8988T (cell line): Measurements from ENCODE around the gene INSYN2B.

ENCODE experiments used
- DNase-seq: peaks from one replicate; pipeline ENCODE4 v3.0.0; 2011

INSYN2B gene

DNA sequence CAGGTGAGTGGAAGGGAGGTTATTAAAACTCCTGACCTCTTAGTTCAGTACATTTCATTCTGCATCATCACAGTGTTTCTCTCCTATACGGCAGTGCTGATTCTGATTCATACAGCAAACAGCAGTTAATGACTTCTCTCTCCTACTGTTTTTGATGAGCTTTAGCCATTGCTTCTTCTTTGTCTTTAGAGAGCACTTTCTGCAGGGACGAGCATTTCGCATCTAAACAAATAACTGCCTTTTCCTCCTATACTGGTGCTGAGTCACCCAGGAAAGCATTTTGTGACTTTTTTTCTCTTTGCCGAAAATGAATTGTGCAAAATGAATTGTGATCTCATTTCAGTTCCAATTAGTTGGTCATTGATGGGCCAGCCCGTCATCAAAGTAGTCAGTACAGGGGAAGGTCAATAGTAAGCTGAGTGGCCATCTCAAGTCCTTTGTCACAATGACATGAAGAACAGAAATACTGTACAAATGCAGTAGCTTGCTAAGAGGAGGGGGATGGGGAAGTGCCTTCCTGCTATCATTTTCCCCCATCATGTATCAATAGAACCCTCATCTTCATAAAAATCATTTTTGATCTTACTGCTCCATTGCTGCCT is 98.5 kb downstream of the INSYN2B start:
- DNase-seq = no peak

DNA sequence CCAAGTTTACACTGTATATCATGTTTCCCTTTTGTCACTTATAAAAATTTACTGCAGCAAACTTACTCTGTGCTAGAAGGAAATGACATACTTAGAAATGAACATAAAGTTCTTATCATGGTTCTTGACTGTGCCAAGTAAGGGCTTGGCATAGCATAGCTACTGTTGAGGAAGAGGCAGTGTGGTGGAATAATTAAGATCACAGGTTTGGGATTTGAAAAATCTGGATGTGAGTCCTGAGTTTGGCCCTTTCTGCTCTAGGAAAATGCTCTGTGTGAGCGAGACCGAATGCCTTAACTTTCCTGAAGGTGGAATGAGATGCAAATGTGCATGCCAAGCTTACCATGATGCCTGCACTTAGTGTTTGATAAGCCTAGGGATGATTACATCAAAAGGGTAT is 99.5 kb downstream of the INSYN2B start:
- no peak for DNase-seq

DNA sequence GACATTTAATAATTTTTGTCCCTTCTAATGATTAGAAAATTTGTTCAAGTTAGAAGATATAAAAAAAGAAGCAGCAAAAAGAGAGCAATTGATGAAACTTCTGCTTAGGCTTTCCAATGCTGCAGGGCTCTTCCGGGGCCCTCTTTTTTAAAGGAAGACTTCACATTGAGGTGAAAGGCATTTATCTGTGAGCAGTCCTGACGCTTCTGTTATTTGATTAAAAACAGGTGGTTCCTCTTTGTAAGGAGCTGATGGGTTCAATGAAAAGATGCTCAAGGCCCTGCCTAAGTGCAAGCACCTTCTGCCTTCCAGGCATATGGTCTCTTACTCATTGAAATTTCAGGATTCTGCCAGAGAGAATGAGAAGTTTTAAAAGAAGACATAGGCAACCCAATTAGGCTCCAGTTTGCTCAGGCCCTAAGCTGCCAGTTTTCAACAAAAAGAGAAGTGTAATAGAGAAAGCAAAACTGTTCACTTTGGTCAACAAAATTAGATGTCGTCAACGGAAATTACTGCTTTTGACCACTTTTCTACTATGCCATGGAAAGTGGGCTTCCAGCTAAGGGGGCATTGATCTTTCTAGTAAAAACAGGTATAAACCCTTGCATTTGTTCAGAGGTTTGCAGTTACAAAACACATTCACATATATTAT is 100.2 kb downstream of the INSYN2B start:
- no peak for DNase-seq

DNA sequence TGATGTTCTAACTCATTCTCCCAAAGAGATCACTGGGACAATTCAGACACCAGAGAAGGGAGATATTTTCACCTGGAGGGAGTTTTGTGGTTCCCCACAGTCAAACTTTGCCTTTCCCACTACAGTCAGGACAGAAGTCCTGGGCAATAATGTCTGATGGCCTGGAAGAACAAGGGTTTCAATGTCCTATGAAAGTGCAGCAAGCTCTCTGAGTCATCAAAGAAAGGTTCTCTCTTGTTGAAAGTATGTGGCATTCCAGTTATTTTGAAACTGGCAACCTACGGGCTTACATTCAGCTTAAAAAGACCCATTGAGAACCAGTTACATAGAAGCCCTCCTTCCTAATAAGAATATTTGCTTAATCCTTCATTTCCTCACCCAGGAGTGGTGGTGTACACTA is 103.9 kb downstream of the INSYN2B start:
- no peak for DNase-seq

DNA sequence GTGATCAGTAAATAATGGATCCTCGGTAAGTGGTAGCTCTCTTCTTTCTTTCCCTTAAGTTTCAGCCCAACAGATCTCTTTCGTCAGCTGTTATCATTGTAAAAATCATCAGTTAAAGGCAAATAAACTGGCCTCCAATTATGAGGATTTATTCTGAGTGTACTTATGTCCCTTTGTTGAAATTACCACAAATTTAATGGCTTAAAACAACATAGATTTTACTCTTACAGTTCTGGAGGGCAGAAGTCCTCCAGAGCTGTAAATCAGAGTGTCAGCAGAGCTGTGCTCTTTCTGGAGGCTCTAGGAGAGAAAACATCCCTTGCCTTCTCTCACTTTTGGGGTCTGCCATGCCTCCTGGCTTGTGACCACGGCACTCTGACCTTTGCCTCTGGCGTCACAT is 104.6 kb downstream of the INSYN2B start:
- DNase-seq = no peak

DNA sequence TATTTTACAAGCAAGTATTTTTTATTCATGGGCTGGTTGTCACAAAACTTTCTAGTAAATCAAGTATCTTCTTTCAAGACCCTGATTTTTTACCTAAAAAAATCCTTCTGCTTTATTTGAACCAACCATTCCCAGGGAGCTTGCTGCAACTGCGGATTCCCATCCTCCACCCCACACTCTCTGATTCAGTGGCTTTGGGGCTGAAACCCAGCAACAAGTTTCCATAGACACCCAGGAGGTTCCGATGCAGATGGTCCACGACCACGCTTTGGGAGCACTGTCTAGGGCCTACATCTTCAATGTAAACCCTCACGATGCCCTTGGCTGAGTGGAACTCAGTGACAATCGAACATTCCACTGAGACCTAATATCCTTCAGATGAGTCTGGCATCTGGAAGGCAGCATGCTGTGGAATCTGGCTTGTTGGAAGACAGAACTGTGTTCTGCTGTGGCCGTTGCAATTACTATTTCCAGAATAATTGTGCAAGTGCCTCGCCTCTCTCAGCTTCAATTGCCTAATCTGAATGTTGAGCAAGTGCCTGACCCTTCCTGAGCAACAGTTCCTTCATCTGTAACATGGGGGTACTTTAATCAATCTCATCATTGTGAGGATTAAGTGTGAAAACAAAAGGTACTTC is 105.1 kb downstream of the INSYN2B start:
- DNase-seq = no peak

DNA sequence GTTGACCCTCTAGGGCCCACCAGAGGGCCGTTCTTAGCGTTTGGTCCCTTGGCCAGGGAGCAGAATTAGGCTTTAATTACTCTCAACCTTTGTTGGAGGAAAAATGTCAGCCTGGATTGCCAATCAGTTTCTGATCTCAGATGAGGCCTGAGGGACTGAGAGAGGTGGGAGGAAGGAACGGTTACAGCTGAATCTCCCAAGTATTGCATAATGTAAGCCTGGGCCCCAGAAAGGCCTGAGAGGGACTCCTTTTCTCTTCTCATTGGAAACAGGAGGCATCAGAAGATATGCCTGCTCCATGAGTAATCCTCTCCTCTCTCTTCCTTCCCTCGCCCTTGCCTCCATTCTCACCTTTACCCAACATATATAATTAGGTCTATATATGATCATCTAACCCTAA is 105.7 kb downstream of the INSYN2B start:
- DNase-seq = no peak

DNA sequence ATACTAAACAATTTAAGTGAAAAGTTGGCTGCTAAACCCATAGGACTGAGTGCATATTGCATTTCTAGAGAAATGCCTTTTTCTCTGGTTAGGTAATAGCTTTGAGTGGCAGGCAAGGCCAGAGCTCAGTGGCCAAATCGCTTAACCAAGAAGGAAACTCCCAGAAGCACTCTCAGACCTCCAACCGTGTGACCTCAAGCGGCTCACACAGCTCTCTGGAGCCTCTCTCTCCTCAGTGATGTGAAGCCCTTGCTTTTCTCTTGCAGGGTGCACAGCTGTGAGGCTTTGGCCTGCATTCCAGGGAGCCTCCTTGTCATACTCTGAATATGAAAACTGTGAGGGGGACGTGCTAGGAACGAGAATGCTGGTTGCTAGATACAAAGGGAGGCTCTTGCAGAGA is 106.7 kb downstream of the INSYN2B start:
- no peak for DNase-seq

DNA sequence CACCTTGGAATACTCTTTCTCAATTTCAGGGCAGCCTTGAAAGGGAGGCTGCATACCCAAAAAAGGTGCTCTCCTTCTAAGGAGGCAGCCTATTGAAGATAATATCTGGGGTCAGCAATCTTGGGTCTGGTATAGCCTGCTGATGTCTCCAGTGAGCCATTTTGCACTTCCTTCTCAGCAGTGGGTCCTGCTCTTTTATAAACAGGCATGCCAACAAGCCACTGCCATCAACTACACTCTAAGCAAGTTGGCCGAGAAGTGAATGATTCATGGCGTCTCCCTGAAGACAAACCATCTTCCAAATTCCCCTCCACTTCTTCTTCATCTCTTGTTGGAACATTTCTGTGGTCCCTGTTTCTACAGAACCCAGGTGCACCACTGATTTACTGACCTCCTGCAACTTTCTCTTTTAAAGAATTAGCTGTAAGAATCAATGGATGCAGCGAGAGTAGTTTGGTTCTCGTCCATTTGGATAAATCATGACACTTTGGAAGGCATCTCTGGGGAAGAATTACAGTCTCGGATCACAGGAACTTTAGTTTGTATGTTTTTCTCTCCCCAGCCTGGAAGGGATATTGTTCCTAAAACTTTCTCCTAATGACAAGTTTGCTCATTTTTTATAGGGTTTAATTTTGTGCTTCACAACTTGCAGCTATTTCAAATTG is 108.3 kb downstream of the INSYN2B start:
- DNase-seq = no peak

DNA sequence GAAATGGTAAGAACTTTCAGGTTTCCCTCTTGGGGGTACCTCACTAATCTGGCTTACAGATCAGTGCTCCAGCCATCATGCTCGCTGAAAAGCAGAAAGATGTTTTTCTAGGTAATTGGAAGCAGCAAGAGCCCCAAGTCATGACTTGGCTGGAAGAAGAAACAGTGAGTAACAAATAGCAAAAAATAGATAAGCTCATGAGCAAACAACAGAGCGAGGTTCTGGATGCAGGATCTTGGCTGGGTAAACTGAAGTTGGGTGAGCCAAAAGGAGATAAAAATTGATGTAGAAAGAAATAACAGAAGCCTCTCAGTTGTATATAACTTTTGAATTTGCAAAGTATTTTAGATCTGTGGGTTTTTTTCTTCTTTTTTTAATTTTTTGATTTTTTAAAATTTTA is 110.1 kb downstream of the INSYN2B start:
- DNase-seq = no peak

DNA sequence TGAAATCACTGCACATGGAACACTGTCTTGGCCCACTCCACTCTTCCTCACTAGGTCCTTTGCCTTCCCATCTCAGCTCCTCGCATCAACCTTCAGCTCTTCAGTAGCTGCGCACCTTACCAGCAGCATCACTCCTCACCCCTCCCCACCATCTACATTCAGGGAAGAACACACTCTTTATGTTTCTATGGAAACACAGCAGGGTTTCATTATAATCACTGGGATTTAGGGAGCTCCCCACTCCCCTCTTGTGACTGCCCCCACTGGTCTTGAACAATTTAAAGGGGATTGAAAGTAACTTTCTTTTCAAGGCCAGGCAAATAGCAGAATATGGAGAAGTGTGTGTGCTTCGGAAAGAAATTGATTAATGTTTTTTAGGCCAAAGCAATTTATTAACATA is 111.2 kb downstream of the INSYN2B start:
- DNase-seq = no peak

DNA sequence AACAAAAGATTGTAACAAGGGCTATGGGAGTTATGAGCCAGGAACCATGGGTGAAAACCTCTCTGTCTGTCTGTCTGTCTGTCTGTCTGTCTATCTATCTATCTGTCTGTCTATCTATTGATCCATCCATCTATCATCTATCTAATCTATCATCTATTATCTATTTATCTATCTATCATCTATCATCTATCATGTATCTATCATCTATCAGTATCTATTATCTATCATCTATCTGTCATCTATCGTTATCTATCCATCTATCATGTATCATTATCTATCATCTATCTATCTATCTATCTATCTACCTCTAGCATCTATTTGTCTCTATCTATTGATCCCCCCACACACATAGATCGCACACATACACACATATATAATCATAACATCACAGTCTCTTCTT is 112.9 kb downstream of the INSYN2B start:
- DNase-seq = no peak

DNA sequence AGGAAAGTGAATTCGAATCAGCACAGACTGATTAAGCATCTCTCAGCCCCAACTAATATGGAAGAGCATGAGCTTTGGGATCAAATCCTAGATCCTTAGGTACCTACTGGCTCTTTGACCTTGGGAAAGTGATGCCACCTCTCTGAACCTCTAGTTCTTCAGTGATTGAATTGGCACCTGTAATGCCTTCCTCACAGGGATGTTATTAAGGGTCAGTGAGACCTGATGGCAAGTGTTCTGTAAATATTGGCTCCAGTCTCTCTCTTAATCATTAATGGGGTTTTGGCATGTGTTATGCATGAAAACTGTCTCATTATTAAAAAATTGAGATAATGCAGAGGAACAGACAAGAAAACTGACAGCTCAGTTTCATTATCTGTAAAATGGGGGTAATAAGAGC is 115.8 kb downstream of the INSYN2B start:
- DNase-seq = no peak

DNA sequence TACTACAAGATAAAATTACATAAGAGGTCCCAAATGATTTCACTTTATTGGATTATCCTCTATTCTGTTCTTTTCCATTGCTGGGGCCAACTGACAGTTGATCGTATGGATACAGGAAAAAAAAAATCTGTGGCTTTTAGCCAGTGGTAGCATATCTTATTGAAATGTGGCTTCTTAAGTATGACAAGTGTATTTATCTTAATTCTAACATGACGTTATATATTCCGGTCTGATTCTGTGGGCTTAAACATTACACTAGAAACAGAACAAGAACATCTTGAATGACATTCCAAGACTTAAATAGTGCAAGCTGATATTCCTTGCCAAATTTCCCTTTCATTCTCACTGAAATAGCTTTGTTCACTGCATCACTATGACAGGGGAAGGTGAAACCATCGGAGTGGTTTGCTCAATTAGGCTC is 117.9 kb downstream of the INSYN2B start:
- no peak for DNase-seq

DNA sequence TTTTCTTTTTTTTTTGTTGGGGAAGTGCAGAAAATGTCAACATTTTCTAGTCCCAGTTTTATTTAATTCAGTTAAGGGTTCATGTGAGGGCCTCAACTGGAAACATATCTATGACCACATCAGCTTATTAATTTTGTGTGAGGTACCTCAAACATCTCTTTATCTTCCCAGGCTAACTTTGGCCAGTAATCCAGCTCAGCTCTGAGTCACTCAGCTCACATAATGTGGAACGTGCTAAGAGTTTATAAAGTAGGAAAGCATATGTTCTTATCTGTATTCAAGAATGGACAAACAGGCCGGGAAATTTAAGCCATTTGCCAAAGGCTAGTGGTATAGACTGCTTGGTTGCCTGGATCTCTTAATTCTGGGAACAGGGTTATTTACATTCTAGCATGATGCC is 118.4 kb downstream of the INSYN2B start:
- no peak for DNase-seq

DNA sequence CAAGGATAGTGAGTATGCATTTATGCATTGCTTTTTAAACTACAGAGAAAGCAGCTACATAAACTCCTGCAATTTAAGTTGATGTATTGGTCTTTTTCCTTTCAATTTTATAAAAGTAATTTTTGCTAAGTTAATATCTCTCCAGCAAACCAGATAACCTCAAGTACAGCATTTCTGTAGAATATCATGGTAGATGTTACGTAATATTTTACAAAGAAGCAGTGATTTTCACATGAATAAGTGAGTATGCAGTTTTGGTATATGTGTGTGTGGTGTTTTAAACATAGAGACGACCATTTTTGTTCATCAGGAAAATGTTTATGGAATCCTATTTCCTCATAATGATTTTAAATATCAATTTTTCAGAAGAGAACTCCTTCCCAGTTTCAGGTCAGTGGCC is 118.9 kb downstream of the INSYN2B start:
- no peak for DNase-seq

DNA sequence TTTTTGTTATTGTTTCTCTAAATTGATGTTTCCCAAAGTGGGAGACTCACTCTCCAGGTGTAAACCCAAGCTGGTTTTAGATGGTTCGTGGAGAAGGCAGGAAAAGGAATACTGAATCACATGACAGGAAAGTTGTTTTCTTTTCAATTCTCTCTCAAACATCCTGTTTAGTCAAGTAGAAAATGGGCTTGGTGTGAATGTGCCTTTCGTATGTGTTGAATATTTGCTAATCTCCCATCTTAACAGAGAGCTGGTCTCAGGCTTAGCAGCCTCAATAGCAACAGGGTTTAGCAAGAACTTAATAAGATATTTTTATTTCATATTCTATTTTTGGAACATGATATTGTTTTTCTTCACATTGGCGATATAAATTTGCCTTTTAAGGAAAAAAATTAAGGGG is 119.7 kb downstream of the INSYN2B start:
- no peak for DNase-seq

DNA sequence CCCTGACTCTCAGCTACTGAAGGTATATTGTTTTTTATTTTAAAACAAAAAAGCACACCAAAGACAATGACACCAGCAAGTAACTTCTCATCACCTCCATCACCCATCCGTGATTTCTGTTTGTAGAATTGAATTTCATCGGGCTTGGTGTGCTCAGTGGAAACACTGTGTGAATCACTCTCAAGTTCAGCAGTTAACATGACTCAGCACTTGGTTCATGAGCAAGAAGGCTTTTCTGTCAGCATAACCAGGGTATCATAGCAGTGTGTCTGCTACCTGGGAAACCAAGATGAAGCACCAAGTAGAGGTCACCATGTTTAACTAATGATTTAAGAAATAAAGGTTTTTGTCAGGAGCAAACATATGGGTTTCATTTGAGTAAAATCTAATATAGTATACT is 123.7 kb downstream of the INSYN2B start:
- no peak for DNase-seq

DNA sequence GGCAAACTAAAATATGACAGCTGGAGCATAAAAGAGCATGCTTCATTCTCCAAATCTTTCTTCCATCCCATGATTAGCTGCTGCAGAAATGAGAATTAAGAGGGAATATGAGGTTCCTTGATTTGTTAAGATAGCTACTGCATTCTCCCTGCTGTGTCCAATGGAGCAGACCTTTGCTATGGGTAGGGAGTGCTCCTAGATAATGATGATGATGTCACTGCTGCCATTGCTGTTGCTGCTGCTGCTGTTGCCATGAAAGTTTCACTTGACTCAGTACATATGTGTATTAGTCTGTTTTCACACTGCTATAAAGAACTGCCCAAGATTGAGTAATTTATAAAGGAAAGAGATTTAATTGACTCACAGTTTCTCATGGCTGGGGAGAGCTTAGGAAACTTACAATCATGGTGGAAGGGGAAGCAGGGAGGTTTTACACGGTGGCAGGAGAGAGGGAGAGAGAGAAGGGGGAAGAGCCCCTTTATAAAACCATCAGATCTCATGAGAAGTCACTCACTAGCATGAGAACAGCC is 128.9 kb downstream of the INSYN2B start:
- no peak for DNase-seq

DNA sequence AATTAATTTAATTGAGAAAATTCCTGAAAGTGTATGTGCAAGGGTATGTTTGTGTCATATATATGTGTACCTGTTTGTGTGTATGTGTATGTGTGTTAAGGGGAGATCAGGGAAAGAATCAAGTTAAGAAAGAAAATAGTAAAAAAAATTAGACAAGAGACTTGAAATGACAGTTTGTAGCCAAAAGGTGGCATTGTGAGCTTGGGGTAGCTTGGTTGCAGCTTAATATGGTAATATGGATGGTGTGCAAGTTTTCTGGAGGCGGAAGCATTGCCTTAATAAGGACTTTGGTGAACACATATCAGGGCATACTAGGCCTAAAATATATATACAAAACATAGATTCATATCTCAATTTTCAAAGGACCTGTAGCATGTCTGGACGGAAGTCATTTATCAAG is 129.9 kb downstream of the INSYN2B start:
- no peak for DNase-seq

DNA sequence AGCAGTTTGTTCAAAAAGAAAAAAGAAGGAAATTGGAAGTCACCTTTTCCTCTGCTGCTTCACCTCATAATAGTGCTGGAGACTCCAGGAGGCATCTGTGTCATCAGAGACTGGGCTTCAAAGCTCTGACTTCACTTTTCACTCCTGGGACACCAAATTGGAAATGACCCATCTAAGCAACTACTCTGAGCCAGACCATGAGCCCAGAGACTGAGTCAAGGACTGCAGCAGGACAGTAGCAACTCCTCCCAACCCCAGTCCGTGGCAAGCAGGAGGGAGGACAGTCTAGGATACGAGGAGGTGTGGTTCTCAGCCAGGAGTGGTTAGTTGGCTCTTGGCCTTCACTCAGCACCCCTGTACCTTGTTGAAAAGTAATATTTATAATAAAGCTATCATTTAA is 131.5 kb downstream of the INSYN2B start:
- DNase-seq = no peak

DNA sequence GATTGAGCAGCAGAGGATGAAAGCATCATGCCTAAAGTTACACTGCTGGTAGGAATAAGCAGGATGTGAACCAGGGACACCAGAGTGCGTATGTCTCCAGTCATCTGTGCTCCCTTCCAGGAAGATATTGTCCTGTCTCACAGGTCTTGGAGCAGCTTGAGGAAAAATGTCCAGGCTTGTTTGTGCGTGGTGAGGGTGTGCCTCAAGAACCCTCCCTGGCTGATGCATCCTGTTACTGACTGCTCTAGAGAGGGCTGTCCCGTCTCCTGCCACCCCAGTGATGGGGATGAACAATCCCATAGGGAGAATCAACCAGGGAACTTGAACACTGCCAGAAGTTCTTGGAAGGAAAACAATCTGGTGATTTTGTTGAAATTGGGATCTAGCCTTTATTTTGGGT is 132.0 kb downstream of the INSYN2B start:
- no peak for DNase-seq

DNA sequence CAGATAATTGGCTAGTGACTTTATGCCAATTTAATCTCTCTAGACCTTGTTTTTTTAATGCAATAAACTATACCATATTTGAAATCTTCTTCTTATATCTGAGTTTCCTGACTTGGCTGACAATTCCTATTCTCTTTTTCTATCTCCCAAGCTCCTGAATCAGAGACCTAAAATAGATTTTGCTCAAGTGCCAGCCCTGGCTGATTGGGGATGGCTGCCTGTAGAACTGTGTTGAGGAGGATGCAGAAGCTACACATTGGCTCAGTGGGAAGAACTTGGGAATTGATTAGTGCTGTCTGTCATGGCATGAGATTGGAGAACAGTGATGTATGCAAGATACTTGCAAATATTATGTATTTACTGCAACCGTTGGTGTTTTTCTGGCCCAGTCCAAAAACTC is 132.8 kb downstream of the INSYN2B start:
- no peak for DNase-seq

DNA sequence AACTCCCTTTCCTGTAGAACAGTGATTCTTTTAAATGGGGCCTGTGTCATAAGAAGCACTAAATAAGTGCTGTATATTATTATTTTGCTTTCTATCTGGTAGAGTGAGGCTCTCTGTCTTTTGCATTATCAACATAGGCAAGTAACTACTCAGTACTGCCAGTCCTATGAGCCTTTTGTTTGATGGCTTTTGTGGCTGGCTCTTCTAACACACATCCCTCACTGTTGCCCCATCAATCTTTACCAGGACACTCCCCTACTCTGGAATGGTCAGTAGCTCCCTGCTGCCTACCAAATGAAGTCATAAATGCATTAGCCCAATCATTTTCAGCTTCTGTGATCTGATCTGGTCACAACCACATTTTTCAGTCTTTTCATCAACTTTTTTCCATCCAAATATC is 137.6 kb downstream of the INSYN2B start:
- no peak for DNase-seq
